Hematopoietic multipotent progenitor cell (in vitro differentiated cells): Measurements from ENCODE around the gene WDPCP. TPM values are rescaled to one million over a fixed set of nuclear protein-coding genes. Genes with fewer than 3 reads are reported as not detected.
"Not testable (repeated sequence)": the region's sequence is repeated elsewhere in the genome, so short reads cannot be mapped to it uniquely, and the experiment has no call there.

Source experiments
- DNase-seq, 3 donors: peaks; one replicate each; pipeline ENCODE4 v3.0.0-alpha.2; 2011 to 2015; ENCODE audit warnings: low read depth in 2 of 3, low spot score in 2 of 3
- total RNA-seq: library from RNA; depleted of rRNA; stranded (reverse); fragments of >200 nt; gene quantifications from one replicate; pipeline ENCODE4 v1.2.3, GENCODE V29; 2012

The WDPCP gene
- total RNA-seq, 1 donor: 14.8 TPM

- peak in 2 of 3 donors; percentile 7 to 37 for DNase-seq
Observed at GRCh38 chr2:63544017-63544627, 44.2 kb downstream of the WDPCP start.

DNA sequence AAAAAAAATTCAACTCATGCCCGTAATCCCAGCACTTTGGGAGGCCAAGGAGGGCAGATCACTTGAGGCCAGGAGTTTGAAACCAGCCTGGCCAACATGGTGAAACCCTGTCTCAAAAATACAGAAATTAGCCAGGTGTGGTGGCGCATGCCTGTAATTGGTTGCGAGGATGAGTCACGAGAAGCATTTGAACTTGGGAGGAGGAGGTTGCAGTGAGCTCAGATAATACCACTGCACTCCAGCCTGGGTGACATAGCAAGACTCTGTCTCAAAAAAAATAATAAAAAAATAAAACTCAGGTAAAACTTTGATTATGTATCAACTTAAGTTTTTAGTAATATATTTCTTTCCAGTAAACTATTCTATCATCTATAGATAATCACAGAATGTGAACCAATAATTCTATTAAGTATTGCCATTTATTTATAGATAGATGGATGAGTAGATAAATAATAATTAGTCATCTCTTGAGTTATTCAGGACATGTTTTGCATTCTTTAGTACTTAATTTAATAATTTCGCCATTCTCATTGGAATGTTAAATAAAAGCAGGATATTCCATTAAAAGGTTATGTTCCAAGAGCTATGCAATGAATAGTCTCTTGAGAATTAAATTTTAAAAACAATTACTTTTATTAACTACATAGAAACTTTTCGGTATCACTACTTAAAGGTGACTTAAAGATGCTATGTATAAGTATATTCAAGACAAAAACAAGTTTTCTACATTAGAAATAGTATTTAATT lies 48.7 kb downstream of the WDPCP start:
- no peak for DNase-seq

GRCh38 chr2:63538390-63538789 lies 49.9 kb downstream of the WDPCP start:
- no peak for DNase-seq

DNA sequence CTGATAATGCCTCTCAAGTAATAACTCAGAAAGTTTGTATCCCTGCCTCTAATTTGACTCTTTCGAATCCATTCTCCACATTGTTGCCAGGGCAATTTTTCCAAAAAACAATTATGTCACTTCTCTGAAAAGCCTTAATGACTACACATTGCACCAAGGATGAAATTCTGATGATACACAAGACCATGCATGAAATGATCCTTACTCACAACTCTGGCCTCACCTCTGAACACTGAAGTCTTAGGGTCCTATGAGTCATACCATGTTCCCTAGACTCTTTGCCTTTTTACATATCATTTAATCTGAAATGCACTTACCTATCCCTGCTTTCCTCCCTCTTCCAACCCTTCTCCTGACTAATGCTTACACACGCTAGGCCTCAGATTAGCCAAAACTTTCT lies 51.0 kb downstream of the WDPCP start:
- no peak for DNase-seq

GRCh38 chr2:63530704-63531279 lies 57.5 kb downstream of the WDPCP start:
- DNase-seq: no peak

- no peak for DNase-seq
Observed at GRCh38 chr2:63525905-63526304, 62.4 kb downstream of the WDPCP start.

- no peak for DNase-seq
Observed at GRCh38 chr2:63522950-63523349, 65.3 kb downstream of the WDPCP start.

GRCh38 chr2:63520793-63521192 lies 67.5 kb downstream of the WDPCP start:
- no peak for DNase-seq

GRCh38 chr2:63514781-63515180 lies 73.5 kb downstream of the WDPCP start:
- DNase-seq: no peak

DNA sequence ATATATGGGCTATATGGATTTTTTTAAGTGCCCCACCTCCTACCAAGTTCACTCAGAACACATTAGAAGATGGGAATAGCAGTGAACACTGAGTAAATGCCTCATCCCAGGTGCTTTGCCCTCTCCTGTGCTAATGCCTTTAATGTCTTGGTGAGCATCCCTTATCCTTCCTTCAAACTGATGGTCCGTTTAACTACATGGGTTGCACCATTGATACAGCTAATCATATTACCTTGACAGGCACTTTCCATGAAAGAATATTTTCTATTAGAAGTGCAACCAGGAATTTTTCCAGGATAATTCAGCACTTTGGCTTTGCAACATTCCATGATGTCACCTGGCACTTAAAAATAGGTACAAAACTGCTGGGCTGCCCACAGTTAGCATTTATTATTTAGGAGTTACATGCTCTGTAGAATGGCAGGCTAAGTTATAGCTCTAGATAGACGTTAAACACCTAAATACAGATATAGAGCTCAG lies 74.0 kb downstream of the WDPCP start:
- DNase-seq: no peak

GRCh38 chr2:63506320-63506719 lies 82.0 kb downstream of the WDPCP start:
- no peak for DNase-seq

DNA sequence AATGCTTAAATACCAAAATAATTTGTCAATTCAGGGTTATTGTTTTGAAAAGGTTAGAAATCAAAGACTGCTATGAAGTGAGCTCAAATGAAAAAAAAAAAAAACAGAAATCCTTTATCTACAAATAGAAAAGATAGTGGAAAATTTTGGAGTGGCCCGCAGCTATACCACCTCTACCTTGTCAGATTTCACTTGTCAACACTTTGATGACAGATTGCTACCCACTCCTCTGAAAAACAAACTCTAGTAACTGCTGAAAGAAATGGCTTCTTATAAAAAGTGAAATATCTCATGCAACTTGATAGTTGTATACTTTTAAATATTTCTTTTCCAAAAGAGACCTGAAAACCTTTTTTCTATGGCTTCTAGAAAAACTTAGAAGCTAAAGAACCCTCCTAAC lies 84.5 kb downstream of the WDPCP start:
- no peak for DNase-seq

DNA sequence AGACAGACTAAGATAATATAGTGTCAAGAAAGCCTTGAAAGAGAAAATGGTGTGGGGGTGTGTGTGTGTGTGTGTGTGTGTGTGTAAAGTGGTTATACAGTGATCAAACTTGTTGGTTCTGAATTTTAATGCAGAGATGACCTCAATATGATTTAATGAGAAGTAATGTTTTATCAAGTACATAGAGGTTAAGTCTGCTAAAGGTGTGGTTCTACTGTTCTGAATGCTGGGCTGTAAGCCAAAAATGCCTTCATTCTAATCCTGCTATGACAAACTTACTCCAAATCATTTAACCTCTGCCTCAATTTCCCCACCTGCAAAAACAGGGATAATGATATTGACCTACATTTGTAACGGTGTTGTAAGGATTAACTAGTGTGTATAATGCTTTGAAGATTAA lies 87.9 kb downstream of the WDPCP start:
- DNase-seq: no peak

DNA sequence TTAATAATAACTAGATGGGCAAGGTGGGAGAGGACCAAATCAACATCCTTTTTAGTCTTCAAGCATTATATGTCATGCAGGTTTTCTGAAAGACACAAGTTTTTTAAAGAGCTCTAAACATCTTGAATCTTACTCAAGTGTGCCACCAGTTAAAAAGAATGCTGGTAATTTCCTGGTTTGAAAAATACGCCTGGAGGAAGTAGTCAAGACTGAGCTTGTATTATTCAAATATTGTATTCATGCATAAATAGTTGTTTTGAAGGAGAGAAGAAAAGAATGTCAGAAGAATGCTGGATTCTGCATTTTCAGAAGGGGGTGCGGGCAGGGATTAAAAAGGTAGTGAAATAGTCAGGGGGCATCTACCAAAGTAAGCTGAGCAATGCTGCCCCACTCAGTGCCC lies 90.7 kb downstream of the WDPCP start:
- no peak for DNase-seq

GRCh38 chr2:63494968-63495367 lies 93.3 kb downstream of the WDPCP start:
- no peak for DNase-seq

DNA sequence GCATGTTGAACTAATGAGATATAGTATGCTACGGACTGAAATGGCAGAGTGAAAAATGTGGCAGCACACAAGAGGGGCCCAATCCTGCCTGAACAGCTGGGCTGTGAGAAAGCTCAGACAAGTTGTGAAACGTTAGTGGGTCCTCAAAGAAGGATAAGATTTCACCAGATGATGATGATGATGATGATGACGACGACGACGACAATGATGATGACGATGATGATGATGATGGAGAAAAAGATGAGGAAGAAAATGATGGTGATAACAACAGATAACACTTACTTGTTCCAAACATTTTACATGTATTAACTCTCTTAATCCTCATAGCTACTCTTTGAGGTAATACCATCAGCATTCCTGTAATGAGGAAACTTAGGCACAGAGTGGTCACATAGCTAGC lies 94.2 kb downstream of the WDPCP start:
- no peak for DNase-seq

DNA sequence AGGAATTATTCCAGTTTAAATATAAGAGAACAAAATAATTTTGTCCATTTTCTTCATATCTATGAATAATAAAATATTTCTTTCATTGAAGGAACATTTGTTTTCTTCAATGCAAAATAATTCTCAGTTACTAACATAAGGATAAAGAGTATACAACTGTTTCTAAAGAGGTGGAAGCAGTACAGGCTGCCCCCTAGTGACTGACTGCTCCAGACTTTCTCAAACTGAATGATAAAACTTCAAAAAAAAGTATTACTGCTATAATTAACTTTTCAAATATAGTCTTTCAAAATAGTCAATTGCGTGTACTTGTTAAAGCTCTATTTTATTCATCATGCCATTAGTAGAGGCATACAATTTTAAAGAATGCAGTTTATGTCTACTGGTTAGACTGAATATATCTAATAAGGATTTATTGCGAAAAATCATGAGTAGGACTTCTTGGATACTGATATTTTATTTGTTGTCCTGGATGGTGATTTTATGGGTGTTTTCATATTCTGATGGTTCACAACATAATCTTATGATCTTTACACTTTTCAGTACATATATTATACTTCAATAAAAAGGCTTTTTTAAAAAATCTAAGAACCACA lies 100.1 kb downstream of the WDPCP start:
- DNase-seq: peak in 2 of 3 donors; percentile 18 to 52

DNA sequence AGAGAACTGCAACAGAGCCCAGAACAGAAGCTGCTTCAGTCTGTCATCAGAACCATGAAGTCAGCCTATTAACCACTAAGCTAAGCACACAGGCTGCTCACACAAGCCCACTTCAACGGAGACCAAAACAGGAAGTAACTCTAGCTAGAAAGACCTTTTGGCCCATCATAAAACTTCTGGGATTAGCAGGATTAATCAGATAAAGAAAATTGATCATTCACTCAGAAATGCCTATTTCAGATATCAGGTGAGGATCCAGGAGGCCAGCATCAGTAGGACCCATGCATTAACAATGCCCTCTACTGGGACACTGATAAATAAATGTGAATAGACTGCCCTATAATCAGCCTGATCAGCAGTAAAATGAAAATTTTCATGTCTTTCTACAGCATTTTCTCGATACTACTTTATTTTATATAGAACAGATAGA lies 101.4 kb downstream of the WDPCP start:
- DNase-seq: peak in 1 of 3 donors; percentile 35

- no peak for DNase-seq
Observed at GRCh38 chr2:63484901-63485300, 103.4 kb downstream of the WDPCP start.

DNA sequence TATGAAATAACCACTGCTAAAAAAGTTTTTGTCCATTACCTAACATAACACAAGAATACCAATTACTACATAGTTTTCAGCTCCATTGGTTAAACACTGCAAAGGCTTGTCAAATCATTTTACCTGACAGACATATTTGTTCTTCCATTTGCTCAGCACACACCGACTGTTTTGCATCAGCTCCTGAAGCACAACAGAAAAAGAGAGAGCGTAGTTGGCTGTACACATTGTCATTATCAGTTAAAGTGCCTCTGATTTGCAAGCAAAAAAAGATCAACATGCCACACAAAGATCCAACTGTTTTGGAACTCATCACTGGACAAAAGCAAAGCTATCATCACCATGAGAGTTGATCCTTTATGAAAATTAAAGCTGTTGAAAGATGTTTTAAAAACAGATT lies 103.8 kb downstream of the WDPCP start:
- DNase-seq: no peak

- DNase-seq: no peak
Observed at GRCh38 chr2:63477686-63478085, 110.6 kb downstream of the WDPCP start.

- DNase-seq: not testable (repeated sequence)
Observed at GRCh38 chr2:63469313-63469712, 119.0 kb downstream of the WDPCP start.
